A673 (cell line): ENCODE results near the gene CLEC7A. TPM values are rescaled to one million over a fixed set of nuclear protein-coding genes. Genes with fewer than 3 reads are reported as not detected.

Experiments used
- BruUV-seq: library from RNA; stranded (reverse); fragments of 400-500 nt; replicated peaks from 2 replicates; lab custom pipeline; 2021; lab: Mats Ljungman, UMichigan
- CTCF ChIA-PET: fragments of 300-600 bp; sonication (Branson Sonifier 250); formaldehyde crosslinking; loops from one replicate; lab custom pipeline; 2022; ENCODE audit warnings: antibody characterized with exemption; lab: Charles Lee
- POLR2A ChIA-PET: fragments of 300-600 bp; sonication (Branson Sonifier 250); formaldehyde crosslinking; loops from one replicate; lab custom pipeline; 2022; ENCODE audit warnings: antibody characterized with exemption; ENCODE audit not compliant: low non-redundant PET; lab: Charles Lee
- DNase-seq: peaks from one replicate; pipeline ENCODE4 v3.0.0-alpha.2; 2015; ENCODE audit warnings: low spot score
- H3K27ac ChIP-seq: fragments of 200-600 bp; sonication (generic); 2 replicates; pipeline ENCODE4 v1.5.1; 2016; ENCODE audit warnings: mixed run types, low read depth, mild to moderate bottlenecking, mixed read lengths, antibody characterized with exemption, low read length; ENCODE audit not compliant: poor library complexity, severe bottlenecking
- H3K27me3 ChIP-seq: fragments of 200-600 bp; sonication (generic); replicated peaks from 2 replicates; pipeline ENCODE4 v1.6.1; 2017; ENCODE audit warnings: mixed run types, low read depth, mild to moderate bottlenecking, mixed read lengths, antibody characterized with exemption, low read length; ENCODE audit not compliant: insufficient read depth, poor library complexity
- H3K36me3 ChIP-seq: fragments of 200-600 bp; sonication (generic); 2 replicates; pipeline ENCODE4 v1.6.1; 2016; ENCODE audit warnings: mixed run types, mild to moderate bottlenecking, mixed read lengths, antibody characterized with exemption, low read length; ENCODE audit not compliant: insufficient read depth, poor library complexity, severe bottlenecking
- H3K4me1 ChIP-seq: fragments of 200-600 bp; sonication (generic); 2 replicates; pipeline ENCODE4 v1.6.1; 2017; ENCODE audit warnings: mixed run types, mild to moderate bottlenecking, mixed read lengths, antibody characterized with exemption, low read length; ENCODE audit not compliant: insufficient read depth, poor library complexity, severe bottlenecking
- H3K4me3 ChIP-seq: fragments of 200-600 bp; sonication (generic); 2 replicates; pipeline ENCODE4 v1.5.1; 2016; ENCODE audit warnings: low read depth, mixed run types, mild to moderate bottlenecking, mixed read lengths, low read length; ENCODE audit not compliant: poor library complexity, severe bottlenecking
- H3K9me3 ChIP-seq: fragments of 200-600 bp; sonication (generic); 2 replicates; pipeline ENCODE4 v1.6.1; 2016; ENCODE audit warnings: mixed run types, low read depth, mild to moderate bottlenecking, mixed read lengths, antibody characterized with exemption, low read length; ENCODE audit not compliant: poor library complexity, severe bottlenecking
- CTCF ChIP-seq: fragments of 300-800, 200-600 bp; sonication (generic); conservative IDR thresholded peaks from 2 replicates; pipeline ENCODE4 v1.5.1; 2017; ENCODE audit warnings: low read depth, mild to moderate bottlenecking, antibody characterized with exemption, low read length, moderate library complexity, mixed read lengths
- EZH2 ChIP-seq: fragments of 200-600 bp; sonication (generic); IDR thresholded peaks from 2 replicates; pipeline ENCODE4 v1.6.1; 2017; ENCODE audit warnings: borderline replicate concordance, low read depth, mild to moderate bottlenecking, mixed read lengths, antibody characterized with exemption, low read length; ENCODE audit not compliant: poor library complexity, severe bottlenecking
- intact Hi-C: fragments of 100-400 bp; cut with micrococcal nuclease; formaldehyde crosslinking; loops from one replicate; pipeline ENCODE4 v1.10.0; 2022; ENCODE audit not compliant: unreplicated experiment
- total RNA-seq: library from RNA; stranded (reverse); gene quantifications from 2 replicates; pipeline ENCODE4 v1.2.3, GENCODE V29; 2021

The CLEC7A gene
- total RNA-seq, 1 experiment from 2014 or later, result 0.28 TPM

DNA sequence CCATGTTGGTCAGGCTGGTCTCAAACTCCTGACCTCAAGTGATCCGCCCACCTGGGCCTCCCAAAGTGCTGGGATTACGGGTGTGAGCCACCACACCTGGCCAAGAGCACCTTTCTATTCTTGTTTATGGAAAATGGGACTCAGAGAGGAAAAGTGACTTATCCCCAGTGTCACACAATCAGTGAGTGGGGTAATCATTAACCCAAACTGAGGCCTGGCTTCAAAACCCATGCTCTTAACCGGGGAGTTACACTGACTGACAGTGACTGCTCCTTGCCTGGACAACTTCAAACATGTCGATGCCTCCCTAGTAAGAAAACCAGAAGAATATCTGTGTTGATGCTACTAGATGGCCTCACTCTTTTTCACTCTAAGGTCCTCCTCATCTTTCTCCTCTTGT, 7.3 kb downstream of the CLEC7A start:
- POLR2A ChIA-PET, result no interaction called here

DNA sequence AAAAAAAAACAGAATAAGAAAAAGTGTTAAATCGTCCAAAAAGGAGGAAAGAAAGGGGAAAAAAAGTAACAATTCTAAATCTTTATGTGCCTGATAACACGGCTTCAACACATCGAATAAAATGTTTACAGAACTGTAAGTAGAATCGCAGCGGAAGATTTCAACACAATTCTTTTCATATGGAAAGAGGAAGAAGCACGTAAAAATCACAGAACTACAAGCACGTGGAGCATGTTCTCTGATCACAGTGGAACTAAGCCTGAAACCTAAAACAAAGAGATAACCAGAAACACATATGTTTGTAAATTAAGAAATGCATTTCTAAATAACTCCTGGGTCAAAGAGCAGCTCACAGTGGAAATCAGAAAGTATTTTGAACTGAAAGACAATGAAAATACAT, 8.7 kb downstream of the CLEC7A start:
- DNase-seq, result no peak
- ChIA-PET POLR2A (no interaction called here), CTCF (no interaction called here)
- Histone ChIP-seq H3K27me3 (no peaks in the 10 kb centered on the region), H3K4me1 (no peaks in the 10 kb centered on the region), H3K27ac (no peak overlapping the region), H3K36me3 (no peaks in the 10 kb centered on the region), H3K4me3 (no peak overlapping the region), H3K9me3 (no peaks in the 10 kb centered on the region)
- no peak for TF ChIP-seq CTCF
- no peak for TF ChIP-seq EZH2
- intact Hi-C loops, result no loop called here
- no TSS peak for BruUV-seq

More for the DNA sequence above, 7.3 kb downstream of the CLEC7A start:
- CTCF ChIA-PET, result no interaction called here
- DNase-seq, result no peak
- TF ChIP-seq CTCF, result no peak
- TF ChIP-seq EZH2, result no peak
- BruUV-seq, result no TSS peak
- Histone ChIP-seq H3K4me1 (no peaks in the 10 kb centered on the region), H3K36me3 (no peaks in the 10 kb centered on the region), H3K27me3 (no peaks in the 10 kb centered on the region), H3K9me3 (no peaks in the 10 kb centered on the region), H3K27ac (no peak overlapping the region), H3K4me3 (no peak overlapping the region)
- intact Hi-C loops, result no loop called here

DNA sequence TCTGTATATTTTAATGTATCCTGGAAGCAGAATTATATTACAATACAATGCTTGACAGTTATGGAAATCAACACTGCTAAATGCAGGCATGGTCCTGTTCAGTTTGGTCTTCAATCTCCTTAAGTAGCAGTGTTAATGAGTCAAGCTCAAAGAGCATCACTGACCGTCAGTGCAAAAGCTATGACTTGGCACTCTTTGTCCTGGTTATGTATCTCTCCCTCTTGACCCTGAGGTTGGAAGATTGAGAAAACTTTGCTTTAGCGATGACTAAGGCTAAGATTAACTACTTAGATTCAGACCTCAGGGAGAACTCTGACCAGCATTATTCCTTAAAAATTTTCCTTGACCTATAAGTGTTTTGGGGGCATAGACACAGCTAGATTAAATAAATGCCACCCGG, 10.9 kb downstream of the CLEC7A start:
- Histone ChIP-seq H3K9me3 (no peaks in the 10 kb centered on the region), H3K27me3 (no peaks in the 10 kb centered on the region), H3K36me3 (no peaks in the 10 kb centered on the region), H3K4me3 (no peak overlapping the region), H3K4me1 (no peaks in the 10 kb centered on the region), H3K27ac (no peak overlapping the region)
- TF ChIP-seq EZH2 (no peak), CTCF (no peak)
- POLR2A ChIA-PET, result no interaction called here
- CTCF ChIA-PET, result no interaction called here
- intact Hi-C loops, result no loop called here
- DNase-seq, result no peak
- no TSS peak for BruUV-seq
